HG03175 (cell line): ENCODE measurements around the gene SYNGR1.
"Not testable (repeated sequence)": the region's sequence is repeated elsewhere in the genome, so short reads cannot be mapped to it uniquely, and the experiment has no call there.

ENCODE experiments used
- ATAC-seq: cut with Tn5 transposase; IDR thresholded peaks from one replicate; pipeline ENCODE4 v1.9.1; 2021; ENCODE audit warnings: mild to moderate bottlenecking, moderate library complexity; ENCODE audit not compliant: unreplicated experiment

Gene SYNGR1

DNA sequence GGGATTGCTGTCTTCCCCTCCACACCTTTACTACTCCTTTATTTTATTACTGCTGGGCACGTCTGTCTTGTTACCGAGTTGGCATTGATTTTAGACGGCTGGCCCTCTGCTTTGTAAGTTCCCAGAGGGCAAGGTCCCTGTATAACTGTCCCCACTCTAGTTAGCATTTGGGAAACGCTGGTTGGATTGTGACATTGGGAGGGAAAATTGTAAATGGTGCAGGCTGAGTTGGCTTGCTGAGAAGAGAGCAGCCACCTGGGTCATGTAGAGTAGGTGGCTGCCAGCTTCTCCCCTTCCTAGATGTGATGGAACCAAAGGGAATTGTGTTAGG is 51.5 kb downstream of the SYNGR1 start:
- no peak for ATAC-seq

DNA sequence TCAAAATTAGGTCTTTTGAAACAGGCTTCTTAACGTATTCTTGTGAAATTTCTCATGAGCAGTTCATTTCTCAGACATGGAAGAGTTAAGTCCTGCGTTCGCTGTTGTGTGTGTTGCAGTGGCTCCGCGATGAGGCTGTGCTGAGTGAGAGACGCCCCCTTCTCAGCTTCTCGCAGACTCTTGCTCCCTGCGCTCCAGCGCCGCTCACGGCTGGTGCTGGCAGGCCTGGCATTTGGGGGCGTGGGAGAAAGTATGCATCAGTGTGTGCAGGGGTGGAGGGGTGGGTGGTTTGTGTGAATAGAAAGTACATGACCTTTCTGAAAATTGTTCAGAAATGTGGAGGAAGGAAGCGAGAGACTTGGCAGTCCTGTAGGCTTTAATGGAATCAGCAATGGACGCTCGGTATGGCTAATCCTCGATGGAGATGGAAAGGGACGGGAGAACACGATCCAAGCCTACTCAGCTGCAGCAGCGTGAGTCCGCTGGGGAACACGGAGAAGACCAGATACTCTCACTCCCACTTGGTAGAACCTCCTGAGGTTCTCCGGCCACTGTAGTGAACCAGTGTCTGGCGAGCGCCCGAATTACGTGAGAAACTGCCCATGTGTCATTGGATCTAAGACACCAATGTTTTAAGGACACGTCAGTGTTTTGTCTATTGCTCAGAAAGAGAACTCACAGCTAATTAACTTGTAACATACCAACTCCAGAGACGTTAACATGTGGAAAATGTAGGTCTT is 55.7 kb downstream of the SYNGR1 start:
- no peak for ATAC-seq

DNA sequence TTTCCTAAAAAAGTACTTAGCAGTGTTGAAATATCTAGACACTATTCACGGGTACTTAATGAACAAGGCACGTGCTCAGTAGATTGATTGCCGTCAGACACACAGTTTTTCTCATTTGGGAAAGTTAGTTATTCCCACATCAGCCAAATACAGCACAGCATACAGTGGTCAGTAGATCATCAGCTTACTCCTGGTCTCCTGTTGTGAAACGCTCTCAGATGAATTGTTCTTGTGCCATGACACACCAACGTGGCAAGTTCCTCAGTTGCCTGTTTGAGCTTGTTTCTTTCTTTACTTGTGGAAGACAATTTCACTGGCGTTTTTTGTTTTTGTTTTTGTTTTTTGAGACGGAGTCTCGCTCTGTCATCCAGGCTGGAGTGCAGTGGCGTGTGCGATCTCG is 58.4 kb downstream of the SYNGR1 start:
- ATAC-seq: no peak

DNA sequence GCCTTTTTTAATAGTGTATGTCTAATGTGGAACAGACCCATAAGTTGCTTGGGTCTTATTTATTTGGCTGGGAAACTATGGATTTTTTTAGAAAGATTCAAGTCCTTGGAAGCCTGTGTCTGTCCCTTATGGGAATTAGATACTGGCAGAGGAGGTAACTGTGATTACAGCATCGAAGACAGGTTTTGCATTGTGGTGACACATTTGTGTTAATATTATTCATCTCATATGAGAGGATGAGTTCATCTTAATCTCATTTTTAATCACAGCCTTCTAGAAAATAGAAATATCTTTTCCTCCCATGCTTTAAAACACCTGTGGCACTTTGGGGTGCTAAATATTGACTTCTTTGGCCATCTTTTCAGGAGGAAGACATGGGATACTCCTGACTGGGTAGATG is 59.0 kb downstream of the SYNGR1 start:
- no peak for ATAC-seq

DNA sequence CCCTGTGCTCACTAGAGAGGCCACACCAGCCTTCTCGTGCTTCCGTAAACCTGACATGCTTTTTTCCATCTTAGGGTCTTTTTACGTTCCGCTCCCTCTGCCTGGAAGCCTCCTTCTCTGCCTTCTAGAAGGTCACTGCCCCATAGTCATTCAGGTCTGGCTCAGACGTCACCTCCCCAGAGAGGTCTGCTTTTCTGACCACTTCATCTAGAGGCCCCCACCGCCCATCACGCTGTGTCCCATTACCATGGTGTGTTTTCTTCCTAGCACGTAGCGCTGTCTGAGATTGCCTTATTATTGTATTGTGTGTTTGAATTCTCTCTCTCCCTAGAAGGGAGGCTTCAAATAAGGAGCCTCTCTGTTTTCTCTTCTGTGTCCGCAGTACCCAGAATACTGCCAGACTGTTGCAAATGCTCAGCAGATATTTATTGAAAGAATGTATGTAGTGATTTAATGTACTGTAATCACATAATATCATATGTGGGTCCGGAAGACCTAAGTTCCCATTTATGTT is 59.8 kb downstream of the SYNGR1 start:
- ATAC-seq: no peak

DNA sequence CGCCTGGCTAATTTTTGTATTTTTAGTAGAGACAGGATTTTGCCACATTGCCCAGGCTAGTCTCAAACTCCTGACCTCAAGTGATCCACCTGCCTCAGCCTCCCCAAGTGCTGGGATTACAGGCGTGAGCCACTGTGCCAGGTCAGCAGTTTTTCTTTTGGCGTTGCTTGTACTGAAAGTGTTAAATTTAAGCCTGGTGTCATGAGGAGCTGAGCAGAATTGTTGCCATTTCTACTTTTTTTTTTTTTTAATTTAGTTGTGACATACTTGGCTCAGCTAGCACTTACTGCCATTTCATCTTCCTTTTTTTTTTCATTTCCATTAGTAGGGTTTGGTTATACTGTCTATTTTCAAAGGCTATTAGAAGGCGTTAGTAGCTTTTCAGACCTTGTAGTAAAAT is 60.5 kb downstream of the SYNGR1 start:
- ATAC-seq: no peak

DNA sequence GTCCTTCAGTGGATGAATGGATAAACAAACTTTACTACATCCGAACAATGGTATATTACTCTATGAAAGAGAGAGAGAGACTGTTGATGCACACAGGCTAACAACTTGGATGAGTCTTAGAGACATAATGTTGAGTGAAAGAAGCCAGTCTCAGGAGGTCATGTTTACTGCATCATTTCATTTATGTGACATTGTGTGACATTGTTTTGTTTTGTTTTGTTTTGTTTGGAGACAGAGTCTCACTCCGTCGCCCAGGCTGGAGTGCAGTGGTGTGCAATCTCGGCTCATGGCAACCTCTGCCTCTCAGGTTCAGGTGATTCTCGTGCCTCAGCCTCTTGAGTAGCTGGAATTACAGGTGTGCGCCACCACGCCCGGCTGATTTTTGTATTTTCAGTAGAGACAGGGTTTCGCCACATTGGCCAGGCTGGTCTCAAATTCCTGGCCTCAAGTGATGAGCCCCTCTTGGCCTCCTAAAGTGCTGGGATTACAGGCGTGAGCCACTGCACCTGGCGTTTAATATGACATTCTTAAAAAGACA is 62.1 kb downstream of the SYNGR1 start:
- not testable (repeated sequence) for ATAC-seq

DNA sequence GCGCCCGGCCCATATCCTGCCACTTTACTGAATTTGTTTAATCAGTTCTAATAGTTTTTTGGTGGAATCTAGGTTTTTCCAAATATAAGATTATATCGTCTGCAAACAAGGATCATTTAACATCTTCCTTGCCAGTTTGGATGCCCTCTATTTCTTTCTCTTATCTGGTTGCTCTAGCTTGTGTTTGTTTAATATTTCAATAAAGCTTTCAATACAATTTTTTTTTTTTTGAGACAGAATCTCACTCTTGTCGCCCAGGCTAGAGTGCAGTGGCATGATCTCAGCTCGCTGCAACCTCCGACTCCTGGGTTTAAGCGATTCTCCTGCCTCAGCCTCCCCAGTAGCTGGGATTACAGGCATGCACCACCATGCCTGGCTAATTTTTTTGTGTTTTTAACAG is 63.4 kb downstream of the SYNGR1 start:
- not testable (repeated sequence) for ATAC-seq

DNA sequence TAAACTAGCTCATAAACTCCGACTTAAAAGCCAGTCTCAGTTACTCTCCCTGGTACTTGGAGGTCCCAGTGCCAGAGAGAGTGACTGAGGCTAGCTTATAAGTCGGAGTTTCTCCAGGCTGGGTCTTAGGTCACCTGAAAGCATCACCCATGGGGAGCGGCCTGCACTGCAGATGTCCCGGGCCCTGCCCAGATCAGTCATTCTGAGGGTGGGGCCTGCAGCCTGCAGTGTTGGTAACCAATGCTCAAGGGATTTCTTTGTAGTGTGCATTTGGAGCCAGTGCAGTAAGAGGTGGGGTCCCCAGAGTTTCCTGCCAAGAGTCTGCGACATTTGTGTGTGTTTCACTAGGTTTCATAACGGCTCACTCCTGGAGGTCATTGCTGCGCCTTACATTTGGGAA is 64.6 kb downstream of the SYNGR1 start:
- no peak for ATAC-seq

DNA sequence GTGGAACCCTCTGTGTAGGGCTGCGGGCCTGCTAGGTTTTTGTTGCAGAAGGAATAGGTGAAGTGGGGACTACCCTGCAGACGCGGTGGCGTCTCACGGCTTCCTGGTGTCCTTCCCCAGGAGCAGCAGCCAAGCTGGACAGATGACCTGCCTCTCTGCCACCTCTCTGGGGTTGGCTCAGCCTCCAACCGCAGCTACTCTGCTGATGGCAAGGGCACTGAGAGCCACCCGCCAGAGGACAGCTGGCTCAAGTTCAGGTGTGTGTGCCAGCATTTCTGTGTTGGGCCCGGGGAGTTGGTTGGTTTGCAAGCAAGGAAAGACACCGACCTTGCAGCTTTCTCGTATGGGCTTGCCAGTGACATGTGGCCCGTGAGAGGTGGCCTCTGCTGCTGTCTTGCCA is 65.1 kb downstream of the SYNGR1 start:
- no peak for ATAC-seq

DNA sequence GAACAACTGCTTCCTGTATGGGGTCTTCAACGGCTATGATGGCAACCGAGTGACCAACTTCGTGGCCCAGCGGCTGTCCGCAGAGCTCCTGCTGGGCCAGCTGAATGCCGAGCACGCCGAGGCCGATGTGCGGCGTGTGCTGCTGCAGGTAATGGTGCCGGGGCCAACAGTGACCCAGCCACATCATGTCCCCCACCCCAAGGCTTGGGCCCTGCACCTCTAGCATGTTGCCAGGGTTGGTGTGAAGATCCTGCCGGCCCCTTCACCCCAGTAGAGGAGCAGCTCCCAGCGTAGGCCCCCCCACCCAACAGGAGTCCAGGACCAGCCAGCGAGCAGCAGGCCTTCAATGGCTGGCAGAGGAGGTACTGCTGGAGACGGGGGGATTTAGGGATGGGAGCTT is 65.7 kb downstream of the SYNGR1 start:
- no peak for ATAC-seq

DNA sequence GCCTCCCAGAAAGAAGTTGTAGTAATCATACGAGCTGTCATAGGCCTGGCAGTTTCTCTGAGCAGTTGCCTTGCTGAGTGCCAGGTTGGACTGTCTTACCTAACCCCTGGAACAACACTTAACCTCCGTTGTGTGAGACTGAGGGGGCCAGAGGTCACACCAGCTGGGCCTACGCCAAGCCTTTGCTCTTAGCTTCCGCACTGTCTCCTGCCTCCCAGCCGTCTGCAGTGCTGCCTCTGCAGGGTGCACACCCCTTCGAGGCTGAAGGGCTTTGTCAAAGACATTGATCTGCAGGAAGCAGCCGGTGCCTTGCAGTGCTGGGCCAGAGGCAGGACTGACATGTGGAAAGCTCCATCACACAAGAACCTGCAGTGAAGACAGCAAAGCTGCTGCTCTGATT is 66.5 kb downstream of the SYNGR1 start:
- no peak for ATAC-seq

DNA sequence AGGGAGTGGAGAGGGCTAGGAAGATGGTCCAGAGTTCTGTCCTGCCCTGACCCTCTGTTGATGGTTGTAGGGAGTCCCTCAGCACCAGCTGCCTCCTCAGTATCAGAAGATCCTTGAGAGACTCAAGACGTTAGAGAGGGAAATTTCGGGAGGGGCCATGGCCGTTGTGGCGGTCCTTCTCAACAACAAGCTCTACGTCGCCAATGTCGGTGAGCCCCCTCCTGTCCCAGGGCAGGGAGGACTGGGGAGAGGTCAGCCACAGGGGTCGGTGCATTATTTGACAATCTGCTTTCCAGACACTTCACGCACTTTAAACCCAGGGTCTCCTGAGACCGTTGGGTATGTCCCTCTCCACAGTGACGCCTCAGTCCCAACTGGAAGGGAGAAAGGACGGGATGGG is 67.8 kb downstream of the SYNGR1 start:
- no peak for ATAC-seq

DNA sequence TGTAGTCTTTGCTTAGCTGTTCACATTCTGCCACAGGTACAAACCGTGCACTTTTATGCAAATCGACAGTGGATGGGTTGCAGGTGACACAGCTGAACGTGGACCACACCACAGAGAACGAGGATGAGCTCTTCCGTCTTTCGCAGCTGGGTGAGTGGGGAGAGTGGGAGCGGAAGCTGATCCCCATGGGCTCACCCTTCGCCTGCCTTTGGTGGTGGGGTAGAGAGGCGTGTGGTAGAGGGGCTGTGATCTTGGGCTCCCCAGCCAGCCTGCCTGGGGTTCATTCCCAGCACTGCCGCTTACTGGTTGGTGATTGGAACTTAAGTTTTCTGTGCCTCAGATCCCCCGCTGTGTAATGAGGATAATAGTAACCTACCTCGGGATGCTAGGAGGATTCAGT is 68.9 kb downstream of the SYNGR1 start:
- ATAC-seq: no peak

DNA sequence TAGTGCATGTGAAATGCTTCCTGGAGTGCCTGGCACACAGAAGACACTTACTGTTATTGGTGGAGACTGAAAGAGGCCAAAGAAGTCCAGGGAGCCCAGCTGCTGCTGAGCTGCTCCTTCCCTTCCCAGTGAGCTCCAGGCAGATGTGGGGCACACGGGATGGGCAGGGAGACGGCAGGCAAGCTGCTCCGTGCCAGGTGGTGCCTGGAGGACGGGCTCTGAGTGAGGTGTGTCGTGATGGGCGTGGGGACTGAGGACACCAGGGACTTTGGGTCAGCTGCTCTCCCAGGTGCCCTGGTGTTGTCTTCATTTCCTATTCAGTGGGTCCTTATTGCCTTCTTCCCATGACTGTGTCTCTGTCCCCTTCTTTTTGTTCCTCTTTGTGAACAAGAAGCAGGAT is 69.3 kb downstream of the SYNGR1 start:
- no peak for ATAC-seq

DNA sequence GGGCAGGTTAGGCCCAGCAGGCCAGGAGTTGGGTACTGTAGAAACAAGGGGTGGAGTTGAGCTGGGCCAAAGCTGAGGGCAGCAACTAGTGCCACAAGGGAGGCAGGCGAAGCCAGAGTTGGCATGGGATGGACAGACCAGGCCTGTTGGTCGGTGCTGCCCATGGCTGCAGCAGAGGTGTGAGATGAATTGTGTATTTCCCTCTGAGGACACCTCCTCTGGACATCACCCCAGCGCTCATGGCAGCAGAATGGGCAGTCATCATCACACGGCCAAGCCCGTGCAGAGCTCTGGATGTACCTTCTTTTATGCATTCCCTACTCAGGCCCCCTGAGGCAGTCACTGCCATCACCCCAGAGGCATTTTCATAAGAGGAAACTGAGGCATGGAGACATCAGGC is 70.1 kb downstream of the SYNGR1 start:
- ATAC-seq: no peak

DNA sequence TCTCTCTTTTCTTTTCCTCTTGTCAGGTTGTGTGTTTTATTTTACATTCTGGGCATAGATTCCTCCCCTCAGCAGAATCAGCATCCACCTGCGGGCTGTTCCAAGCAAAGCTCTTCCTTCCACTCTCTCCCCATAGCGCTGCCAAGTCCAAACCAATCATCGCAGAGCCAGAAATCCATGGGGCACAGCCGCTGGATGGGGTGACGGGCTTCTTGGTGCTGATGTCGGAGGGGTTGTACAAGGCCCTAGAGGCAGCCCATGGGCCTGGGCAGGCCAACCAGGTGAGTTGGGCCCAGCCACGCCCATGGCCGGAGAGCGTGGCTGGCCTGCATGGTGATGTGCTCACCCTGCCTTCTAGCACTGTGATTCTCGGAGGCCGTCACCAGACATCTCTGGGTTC is 71.9 kb downstream of the SYNGR1 start:
- ATAC-seq: no peak

DNA sequence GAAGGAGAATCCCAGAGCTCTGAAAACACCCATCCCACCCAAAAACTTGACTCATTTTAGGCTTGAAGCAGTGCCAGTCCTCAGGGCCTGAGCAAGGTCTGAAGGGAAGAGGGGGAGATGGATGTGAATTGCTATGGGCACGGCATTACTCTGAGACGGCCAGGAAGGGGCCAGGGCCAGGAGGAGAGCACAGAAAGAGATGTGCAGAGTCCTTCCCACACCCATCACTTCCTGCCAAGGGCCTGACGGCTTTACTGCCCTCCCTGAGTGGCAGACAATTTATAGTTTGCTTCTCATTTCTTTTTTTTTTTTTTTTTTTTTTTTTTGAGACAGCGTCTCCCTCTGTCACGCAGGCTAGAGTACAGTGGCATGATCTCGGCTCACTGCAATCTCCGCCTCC is 72.3 kb downstream of the SYNGR1 start:
- no peak for ATAC-seq

DNA sequence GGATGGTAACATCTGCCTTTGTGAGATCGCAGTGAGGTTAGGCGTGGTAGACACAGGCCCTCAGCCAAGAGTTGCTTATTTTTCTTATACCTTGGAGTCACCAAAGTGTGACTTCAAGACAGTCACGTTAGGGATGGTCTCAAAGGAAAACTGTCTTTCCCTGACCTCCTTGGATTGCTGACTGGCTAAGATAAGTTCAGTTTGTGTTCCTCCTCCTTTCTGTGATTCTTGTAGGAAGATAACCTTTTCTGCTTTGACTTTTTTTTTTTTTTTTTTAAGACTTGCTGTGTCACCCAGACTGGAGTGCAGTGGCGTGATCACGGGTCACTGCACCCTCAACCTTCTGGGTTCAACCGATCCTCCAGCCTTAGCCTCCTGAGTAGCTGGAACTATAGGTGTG is 72.9 kb downstream of the SYNGR1 start:
- ATAC-seq: no peak

DNA sequence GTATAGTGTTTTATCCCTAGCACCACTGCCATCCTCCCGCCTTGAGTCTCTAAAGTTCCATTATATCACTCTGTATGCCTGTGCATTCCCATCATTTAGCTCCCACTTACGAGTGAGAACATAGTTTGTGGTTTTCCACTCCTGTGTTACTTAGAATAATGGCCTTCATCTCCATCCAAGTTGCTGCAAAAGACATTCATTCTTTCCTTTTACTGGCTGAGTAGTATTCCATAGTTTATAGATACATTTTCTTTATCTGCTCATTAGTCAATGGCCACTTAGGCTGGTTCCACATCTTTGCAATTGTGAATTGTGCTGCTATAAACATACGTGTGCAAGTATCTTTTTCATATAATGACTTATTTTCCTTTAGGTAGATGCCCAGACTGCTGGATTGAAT is 74.2 kb downstream of the SYNGR1 start:
- no peak for ATAC-seq

DNA sequence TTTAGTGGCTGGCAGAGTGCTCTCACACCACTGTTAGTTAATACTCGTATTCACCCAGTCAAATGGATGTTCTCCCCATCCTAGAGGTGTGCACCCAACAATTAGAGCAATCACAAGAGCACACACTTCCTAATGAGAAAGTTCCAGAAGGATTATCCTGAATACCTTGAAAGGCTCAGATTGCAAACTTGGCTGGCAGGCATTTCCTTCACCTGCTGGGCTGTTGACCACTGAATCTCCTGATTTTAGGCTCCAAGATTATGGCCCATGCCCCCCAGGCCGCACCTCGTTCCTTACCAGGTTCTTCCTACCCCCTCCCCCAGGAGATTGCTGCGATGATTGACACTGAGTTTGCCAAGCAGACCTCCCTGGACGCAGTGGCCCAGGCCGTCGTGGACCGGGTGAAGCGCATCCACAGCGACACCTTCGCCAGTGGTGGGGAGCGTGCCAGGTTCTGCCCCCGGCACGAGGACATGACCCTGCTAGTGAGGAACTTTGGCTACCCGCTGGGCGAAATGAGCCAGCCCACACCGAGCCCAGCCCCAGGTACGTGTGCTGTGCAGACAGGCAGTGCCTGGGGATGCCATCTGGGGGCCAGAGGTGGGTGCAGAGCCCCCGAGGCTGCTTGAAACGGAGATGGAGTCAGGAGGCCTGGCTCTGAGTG is 76.7 kb downstream of the SYNGR1 start:
- no peak for ATAC-seq

DNA sequence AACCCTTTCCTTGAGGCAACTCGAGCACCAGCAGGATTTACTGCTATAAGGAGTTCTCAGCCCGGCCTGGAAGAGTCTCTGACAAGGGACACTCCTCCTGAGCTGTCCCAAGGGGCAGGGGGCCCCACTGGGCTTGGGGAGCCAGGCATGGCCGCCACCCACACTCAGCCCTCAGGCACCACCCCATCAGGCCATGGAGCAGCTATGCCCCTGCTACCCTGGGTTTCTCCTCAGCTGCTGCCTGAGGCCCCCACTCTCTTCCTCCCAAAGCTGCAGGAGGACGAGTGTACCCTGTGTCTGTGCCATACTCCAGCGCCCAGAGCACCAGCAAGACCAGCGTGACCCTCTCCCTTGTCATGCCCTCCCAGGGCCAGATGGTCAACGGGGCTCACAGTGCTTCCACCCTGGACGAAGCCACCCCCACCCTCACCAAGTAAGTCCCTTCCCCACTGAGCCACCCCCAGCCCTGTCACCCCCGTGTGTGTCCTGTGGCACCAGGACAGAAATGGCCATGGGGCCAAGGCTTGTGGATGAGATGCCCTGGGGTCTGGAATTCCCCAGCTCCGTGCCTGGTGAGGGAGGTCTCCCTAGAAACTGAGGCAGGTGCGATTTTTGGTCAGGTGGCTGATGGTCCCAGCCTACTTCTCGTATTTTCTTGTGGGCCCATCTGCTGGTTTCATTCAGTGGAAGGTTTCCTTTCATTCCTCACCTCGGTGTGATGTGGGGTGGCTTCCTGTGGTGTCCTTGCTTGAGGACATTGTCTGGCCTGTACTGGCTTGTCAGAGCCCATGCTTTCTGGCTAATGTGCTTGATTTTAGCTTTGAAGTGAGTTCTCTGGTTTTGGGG is 78.2 kb downstream of the SYNGR1 start:
- no peak for ATAC-seq
